K562 (cell line): ENCODE data around the gene RYR1. TPM values are rescaled to one million over a fixed set of nuclear protein-coding genes. Genes with fewer than 3 reads are reported as not detected.

ENCODE experiments used
- ATAC-seq: fragments of 200-7000 bp; cut with Tn5 transposase; 3 replicates; pipeline ENCODE4 v1.9.1; 2020; ENCODE audit warnings: moderate library complexity
- BruUV-seq: library from RNA; stranded (reverse); fragments of 400-500 nt; replicated peaks from 2 replicates; lab custom pipeline; 2021; lab: Mats Ljungman, UMichigan
- CTCF ChIA-PET: fragments of 300-600 bp; formaldehyde crosslinking; extraction: SDS; loops from one replicate; lab custom pipeline; 2021; ENCODE audit warnings: low intra/inter-chr PET ratio; lab: Yijun Ruan, JAX
- POLR2A ChIA-PET: fragments of 300-600, 350-650 bp; sonication (Branson Sonifier 250); formaldehyde crosslinking; extraction: SDS; loops from one replicate; lab custom pipeline; 2021; ENCODE audit warnings: antibody characterized with exemption, inconsistent platforms; lab: Yijun Ruan, JAX
- DNase-seq, 4 experiments: peaks; one replicate each; pipeline versions ENCODE4 v3.0.0 to v3.0.0-alpha.2; 2011 to 2018; ENCODE audit warnings: low spot score in 3 of 4, mixed read lengths in 3 of 4; ENCODE audit errors: extremely low read depth in 1 of 4
- FAIRE-seq: peaks from 2 replicates; lab custom pipeline; 2011; peaks lifted over from hg19 to GRCh38; lab: Jason Lieb, UNC
- H2AFZ ChIP-seq: 2 replicates; pipeline ENCODE4 v1.6.0; 2011; ENCODE audit warnings: low read depth, low read length, control low read depth, inconsistent platforms
- H3K27ac ChIP-seq: fragments of 200-600 bp; 3 replicates; pipeline ENCODE4 v1.8.0; 2011; ENCODE audit warnings: low read depth, mild to moderate bottlenecking, control low read depth, inconsistent platforms, low read length, moderate library complexity, mixed read lengths; ENCODE audit errors: extremely low read depth
- H3K27me3 ChIP-seq, 2 experiments: fragments of 300-600 bp in 1 of 2; 2 replicates in 1 of 2; 3 replicates in 1 of 2; pipeline versions ENCODE4 v1.6.0 to v1.8.0; 2011; ENCODE audit warnings: inconsistent platforms in 2 of 2, low read length in 2 of 2, mild to moderate bottlenecking in 1 of 2, mixed read lengths in 1 of 2, moderate library complexity in 1 of 2; ENCODE audit not compliant: control insufficient read depth in 2 of 2, insufficient read depth in 2 of 2
- H3K36me3 ChIP-seq: fragments of 300-600 bp; 3 replicates; pipeline ENCODE4 v1.8.0; 2011; ENCODE audit warnings: mild to moderate bottlenecking, low read length, inconsistent platforms; ENCODE audit not compliant: control insufficient read depth, insufficient read depth
- H3K4me1 ChIP-seq, 2 experiments: fragments of 200-600 bp in 1 of 2; replicated peaks in 1 of 2; 2 replicates in 1 of 2; 3 replicates in 1 of 2; pipeline versions ENCODE4 v1.5.1 to v1.8.0; 2011; ENCODE audit warnings: inconsistent platforms in 2 of 2, low read length in 2 of 2, mild to moderate bottlenecking in 1 of 2, mixed read lengths in 1 of 2, moderate library complexity in 1 of 2; ENCODE audit not compliant: control insufficient read depth in 2 of 2, insufficient read depth in 2 of 2
- H3K4me2 ChIP-seq: 2 replicates; pipeline ENCODE4 v1.6.1; 2011; ENCODE audit warnings: low read length, control low read depth, inconsistent platforms, mixed read lengths; ENCODE audit not compliant: insufficient read depth
- H3K4me3 ChIP-seq: fragments of 200-600 bp; sonication (generic), shearing (Covaris generic); 2 replicates; pipeline ENCODE4 v1.5.1; 2016; ENCODE audit warnings: control low read depth, inconsistent platforms
- H3K79me2 ChIP-seq: fragments of 200-600 bp; 3 replicates; pipeline ENCODE4 v1.8.0; 2011; ENCODE audit warnings: low read length, inconsistent platforms; ENCODE audit not compliant: control insufficient read depth, insufficient read depth
- H3K9ac ChIP-seq, 2 experiments: 2 replicates each; pipeline versions ENCODE4 v1.6.0 to v1.6.1; 2011; ENCODE audit warnings: low read depth in 2 of 2, low read length in 2 of 2, control low read depth in 1 of 2, inconsistent platforms in 1 of 2, mild to moderate bottlenecking in 1 of 2, mixed read lengths in 1 of 2; ENCODE audit not compliant: insufficient read depth in 1 of 2
- H3K9me1 ChIP-seq: one replicate; pipeline ENCODE4 v1.6.0; 2011; ENCODE audit warnings: inconsistent platforms, mild to moderate bottlenecking, low read length, moderate library complexity; ENCODE audit not compliant: control insufficient read depth, insufficient read depth
- H3K9me3 ChIP-seq: replicated peaks from 2 replicates; pipeline ENCODE4 v1.5.1; 2011; ENCODE audit warnings: low read depth, low read length, inconsistent platforms; ENCODE audit not compliant: control insufficient read depth, insufficient read depth
- H4K20me1 ChIP-seq: replicated peaks from 2 replicates; pipeline ENCODE4 v1.6.1; 2011; ENCODE audit warnings: low read length, inconsistent platforms, mixed read lengths; ENCODE audit not compliant: control insufficient read depth, insufficient read depth
- EP400 ChIP-seq: fragments of 450-650 bp; IDR thresholded peaks from 2 replicates; pipeline ENCODE4 v1.6.1; 2017; ENCODE audit warnings: antibody characterized with exemption, mild to moderate bottlenecking, moderate library complexity
- FOXA3 ChIP-seq, 2 experiments: fragments of 450-650 bp in 1 of 2; sonication (generic) in 1 of 2; formaldehyde crosslinking; IDR thresholded peaks in 1 of 2; conservative IDR thresholded peaks in 1 of 2; 2 replicates each; pipeline versions ENCODE4 v1.4.0 to v1.8.0; 2020 to 2022; ENCODE audit warnings: mild to moderate bottlenecking in 2 of 2, missing genetic modification reagents in 1 of 2
- HNRNPLL ChIP-seq: fragments of 200-400 bp; formaldehyde crosslinking; IDR thresholded peaks from 2 replicates; pipeline ENCODE4 v1.6.1; 2017; ENCODE audit warnings: low read length, low read depth, mild to moderate bottlenecking; ENCODE audit not compliant: poor library complexity, severe bottlenecking
- ILF3 ChIP-seq: fragments of 450-650 bp; IDR thresholded peaks from 2 replicates; pipeline ENCODE4 v1.6.1; 2018; ENCODE audit warnings: antibody characterized with exemption, mild to moderate bottlenecking, moderate library complexity, borderline replicate concordance
- SAFB2 ChIP-seq: fragments of 200-400 bp; formaldehyde crosslinking; IDR thresholded peaks from 2 replicates; pipeline ENCODE4 v1.6.1; 2018; ENCODE audit warnings: borderline replicate concordance, low read length, low read depth, moderate library complexity; ENCODE audit not compliant: severe bottlenecking
- TFAM ChIP-seq: fragments of 250-450 bp; sonication (Bioruptor Pico); conservative IDR thresholded peaks from 2 replicates; pipeline ENCODE4 v1.5.0; 2021; ENCODE audit warnings: mild to moderate bottlenecking, moderate library complexity
- ZNF239 ChIP-seq: fragments of 250-450 bp; sonication (Bioruptor Pico); IDR thresholded peaks from 2 replicates; pipeline ENCODE4 v1.4.0; 2020; ENCODE audit warnings: mild to moderate bottlenecking
- ZNF444 ChIP-seq: fragments of 250-450 bp; sonication (Bioruptor Pico); IDR thresholded peaks from 2 replicates; pipeline ENCODE4 v1.4.0; 2020; ENCODE audit warnings: mild to moderate bottlenecking, moderate library complexity
- ZNF695 ChIP-seq: fragments of 450-650 bp; formaldehyde crosslinking; IDR thresholded peaks from 2 replicates; pipeline ENCODE4 v1.4.0; 2020; ENCODE audit warnings: mild to moderate bottlenecking, moderate library complexity
- WGBS: fragments of 100-300 bp; shearing (Covaris generic); methylation state at CpG from one replicate; pipeline ENCODE4 v1.1.6; 2016; ENCODE audit warnings: low coverage, mixed read lengths; ENCODE audit not compliant: insufficient coverage; ENCODE audit errors: missing lambda C conversion rate; 5-methylcytosine and 5-hydroxymethylcytosine counted together
- in situ Hi-C: fragments of 300-500 bp; cut with MboI; formaldehyde crosslinking; loops from 4 replicates; pipeline ENCODE4 v1.15.0; 2018; ENCODE audit warnings: inconsistent platforms, mixed read lengths
- intact Hi-C: fragments of 100-400 bp; cut with micrococcal nuclease; formaldehyde crosslinking; loops from 2 replicates; pipeline ENCODE4 v1.14.2; 2022
- polyA plus RNA-seq, 8 experiments: library from polyadenylated mRNA; depleted of rRNA in 4 of 8; stranded (reverse) in 5 of 8; unstranded in 3 of 8; fragments of >200 nt; fragmentation: Nextera tagmentation in 2 of 8; fragmentation: Illumina TruSeq in 1 of 8; extraction: Ambion mirVana in 2 of 8; extraction: Trizol in 1 of 8; gene quantifications; 2 replicates each; pipeline versions ENCODE4 v1.2.1 to v1.2.3, GENCODE V29; 2011 to 2014; ENCODE audit warnings: inconsistent platforms in 1 of 8, missing spikeins in 1 of 8
- total RNA-seq, 7 experiments: library from RNA; depleted of rRNA in 6 of 7; stranded (reverse); fragments of >200 nt in 6 of 7; fragmentation: Illumina TruSeq in 2 of 7; extraction: Trizol in 2 of 7; gene quantifications; 2 replicates each; pipeline versions ENCODE4 v1.2.1 to v1.2.3, GENCODE V29; 2011 to 2021; ENCODE audit warnings: low replicate concordance in 1 of 7

The RYR1 gene
- total and polyA plus RNA-seq, 9 of the 15 experiments (the other 6 are each of a cell fraction or from before 2014, with no cell fraction given): 0.11 to 7.4 (median 3.7) TPM

- Histone ChIP-seq H3K27me3 (no peaks in the 10 kb centered on the region), H3K9me1 (no peaks in the 10 kb centered on the region), H3K36me3 (peaks cover 37% of the 10 kb centered on the region; the same call in 1 of the 3 replicates), H3K4me3 (no peak overlapping the region), H3K27ac (no peak overlapping the region), H3K79me2 (no peaks in the 10 kb centered on the region), H3K4me1 (peaks cover 0 to 12% of the 10 kb centered on the region in 2 experiments; a peak in 1 of 5 replicates), H3K9ac (no peak overlapping the region), H4K20me1 (no peaks in the 10 kb centered on the region), H3K9me3 (no peaks in the 10 kb centered on the region), H3K4me2 (no peak overlapping the region), H2AFZ (no peak overlapping the region)
- WGBS: 25% methylated on average over 4 of the region's 5 CpGs
- ChIA-PET POLR2A (no interaction called here), CTCF (no interaction called here)
- DNase-seq: no peak
- in situ Hi-C loops (no loop called here), intact Hi-C loops (no loop called here)
- no peak for ATAC-seq
- no peak for FAIRE-seq
- BruUV-seq: no TSS peak
- TF ChIP-seq ZNF444 (CRISPR knock-in tag) (no peak), ILF3 (no peak), ZNF239 (CRISPR knock-in tag) (no peak), SAFB2 (no peak), HNRNPLL (no peak), EP400 (no peak), FOXA3 (CRISPR knock-in tag; conservative IDR thresholded peaks at IDR 0.05 in 1 of 2, IDR thresholded peaks at IDR 0.05 in 1 of 2) (no peak), ZNF695 (no peak), TFAM (CRISPR knock-in tag) (no peak)
Measured at GRCh38 chr19:38469151-38469550, 35.7 kb downstream of the RYR1 start.
